Measurements from ENCODE around the gene SCAMP4. TPM values are rescaled to one million over a fixed set of nuclear protein-coding genes. Genes with fewer than 3 reads are reported as not detected.

Gene SCAMP4
- total and polyA plus RNA-seq, 2 of the 13 experiments (the other 11 are each of a cell fraction or from before 2014, with no cell fraction given): 10.7 to 13.7 TPM

DNA sequence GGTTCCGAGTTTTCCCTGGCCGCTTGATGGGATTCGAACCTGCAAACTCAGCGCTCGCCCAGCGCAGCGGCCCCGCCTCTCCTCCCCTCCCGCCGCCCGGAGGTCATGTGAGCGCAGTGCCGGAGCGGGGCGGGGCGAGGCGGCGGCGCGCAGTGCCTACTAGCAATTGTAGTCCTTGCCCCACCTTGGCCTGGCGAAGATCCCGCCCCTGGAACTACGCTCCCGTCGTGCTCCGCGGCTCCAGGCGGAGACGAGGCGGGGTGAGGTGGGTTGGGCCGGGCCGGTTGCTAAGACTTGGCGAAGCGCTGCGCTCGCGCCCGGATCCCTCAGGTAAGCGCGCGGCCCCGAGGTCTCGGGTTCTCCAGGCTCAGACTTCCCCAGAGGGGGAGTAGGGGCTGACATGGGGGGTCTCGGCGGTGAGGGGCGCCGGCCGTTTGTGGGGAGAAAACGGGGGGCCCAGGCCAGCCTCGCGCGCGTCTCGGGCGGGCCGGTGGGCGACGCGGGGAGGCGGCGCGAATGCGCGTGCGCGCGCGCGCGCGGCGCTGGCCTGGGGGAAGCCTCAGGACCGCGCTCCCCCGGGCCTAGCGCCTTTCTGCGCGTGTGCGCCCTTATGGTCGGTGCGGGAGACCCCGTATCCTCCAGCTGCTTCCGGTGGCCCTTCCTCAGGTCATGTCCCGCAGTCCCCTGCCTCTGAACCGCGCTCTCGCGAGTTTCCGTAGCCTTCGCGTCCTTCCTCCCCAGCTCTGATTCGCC is at the start of gene SCAMP4, which contains the start of gene ADAT3 (continued):
- TF ChIP-seq, protein P1, sequence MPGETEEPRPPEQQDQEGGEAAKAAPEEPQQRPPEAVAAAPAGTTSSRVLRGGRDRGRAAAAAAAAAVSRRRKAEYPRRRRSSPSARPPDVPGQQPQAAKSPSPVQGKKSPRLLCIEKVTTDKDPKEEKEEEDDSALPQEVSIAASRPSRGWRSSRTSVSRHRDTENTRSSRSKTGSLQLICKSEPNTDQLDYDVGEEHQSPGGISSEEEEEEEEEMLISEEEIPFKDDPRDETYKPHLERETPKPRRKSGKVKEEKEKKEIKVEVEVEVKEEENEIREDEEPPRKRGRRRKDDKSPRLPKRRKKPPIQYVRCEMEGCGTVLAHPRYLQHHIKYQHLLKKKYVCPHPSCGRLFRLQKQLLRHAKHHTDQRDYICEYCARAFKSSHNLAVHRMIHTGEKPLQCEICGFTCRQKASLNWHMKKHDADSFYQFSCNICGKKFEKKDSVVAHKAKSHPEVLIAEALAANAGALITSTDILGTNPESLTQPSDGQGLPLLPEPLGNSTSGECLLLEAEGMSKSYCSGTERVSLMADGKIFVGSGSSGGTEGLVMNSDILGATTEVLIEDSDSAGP (CRISPR knock-in tag; IDR thresholded peaks at IDR 0.05; ENCODE audit: borderline replicate concordance): peak; percentile 60
- TF ChIP-seq KLF9 (CRISPR knock-in tag; IDR thresholded peaks at IDR 0.05; ENCODE audit: low read depth) (no peak), CREBL2 (CRISPR knock-in tag; IDR thresholded peaks at IDR 0.05; ENCODE audit: borderline replicate concordance) (no peak; the same call in 1 of the 2 replicates), ZNF546 (CRISPR knock-in tag; conservative IDR thresholded peaks at IDR 0.05) (no peak), FOXO1 (CRISPR knock-in tag; IDR thresholded peaks at IDR 0.05) (no peak), ZNF564 (CRISPR knock-in tag; IDR thresholded peaks at IDR 0.05) (no peak), PHB2 (IDR thresholded peaks at IDR 0.05; ENCODE audit: partially characterized antibody) (no peak), ZNF282 (IDR thresholded peaks at IDR 0.05; ENCODE audit: partially characterized antibody) (no peak), ZNF263 (CRISPR knock-in tag; IDR thresholded peaks at IDR 0.05) (peak; percentile 61; the same call in 1 of the 2 replicates), ZNF317 (CRISPR knock-in tag; IDR thresholded peaks at IDR 0.05) (no peak; the same call in 1 of the 2 replicates), MTA1 (CRISPR knock-in tag; IDR thresholded peaks at IDR 0.05; ENCODE audit: borderline replicate concordance) (peak; percentile 72; the same call in 1 of the 2 replicates), CEBPG (CRISPR knock-in tag; IDR thresholded peaks at IDR 0.05) (no peak), RBFOX2 (IDR thresholded peaks at IDR 0.05; ENCODE audit: low read depth, low read length) (peak; percentile 96), RAD51 (IDR thresholded peaks at IDR 0.05; ENCODE audit: borderline replicate concordance) (peak; percentile 58; the same call in 1 of the 2 replicates)
- TF ChIP-seq, protein P2, sequence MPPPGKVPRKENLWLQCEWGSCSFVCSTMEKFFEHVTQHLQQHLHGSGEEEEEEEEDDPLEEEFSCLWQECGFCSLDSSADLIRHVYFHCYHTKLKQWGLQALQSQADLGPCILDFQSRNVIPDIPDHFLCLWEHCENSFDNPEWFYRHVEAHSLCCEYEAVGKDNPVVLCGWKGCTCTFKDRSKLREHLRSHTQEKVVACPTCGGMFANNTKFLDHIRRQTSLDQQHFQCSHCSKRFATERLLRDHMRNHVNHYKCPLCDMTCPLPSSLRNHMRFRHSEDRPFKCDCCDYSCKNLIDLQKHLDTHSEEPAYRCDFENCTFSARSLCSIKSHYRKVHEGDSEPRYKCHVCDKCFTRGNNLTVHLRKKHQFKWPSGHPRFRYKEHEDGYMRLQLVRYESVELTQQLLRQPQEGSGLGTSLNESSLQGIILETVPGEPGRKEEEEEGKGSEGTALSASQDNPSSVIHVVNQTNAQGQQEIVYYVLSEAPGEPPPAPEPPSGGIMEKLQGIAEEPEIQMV (CRISPR knock-in tag; IDR thresholded peaks at IDR 0.05; ENCODE audit: low read depth): no peak
- TF ChIP-seq, protein P3, sequence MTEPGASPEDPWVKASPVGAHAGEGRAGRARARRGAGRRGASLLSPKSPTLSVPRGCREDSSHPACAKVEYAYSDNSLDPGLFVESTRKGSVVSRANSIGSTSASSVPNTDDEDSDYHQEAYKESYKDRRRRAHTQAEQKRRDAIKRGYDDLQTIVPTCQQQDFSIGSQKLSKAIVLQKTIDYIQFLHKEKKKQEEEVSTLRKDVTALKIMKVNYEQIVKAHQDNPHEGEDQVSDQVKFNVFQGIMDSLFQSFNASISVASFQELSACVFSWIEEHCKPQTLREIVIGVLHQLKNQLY (CRISPR knock-in tag; IDR thresholded peaks at IDR 0.05): peak; percentile 47; the same call in 1 of the 2 replicates
- TF ChIP-seq, protein P4, sequence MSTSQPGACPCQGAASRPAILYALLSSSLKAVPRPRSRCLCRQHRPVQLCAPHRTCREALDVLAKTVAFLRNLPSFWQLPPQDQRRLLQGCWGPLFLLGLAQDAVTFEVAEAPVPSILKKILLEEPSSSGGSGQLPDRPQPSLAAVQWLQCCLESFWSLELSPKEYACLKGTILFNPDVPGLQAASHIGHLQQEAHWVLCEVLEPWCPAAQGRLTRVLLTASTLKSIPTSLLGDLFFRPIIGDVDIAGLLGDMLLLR (CRISPR knock-in tag; IDR thresholded peaks at IDR 0.05): no peak
- TF ChIP-seq, protein P5, sequence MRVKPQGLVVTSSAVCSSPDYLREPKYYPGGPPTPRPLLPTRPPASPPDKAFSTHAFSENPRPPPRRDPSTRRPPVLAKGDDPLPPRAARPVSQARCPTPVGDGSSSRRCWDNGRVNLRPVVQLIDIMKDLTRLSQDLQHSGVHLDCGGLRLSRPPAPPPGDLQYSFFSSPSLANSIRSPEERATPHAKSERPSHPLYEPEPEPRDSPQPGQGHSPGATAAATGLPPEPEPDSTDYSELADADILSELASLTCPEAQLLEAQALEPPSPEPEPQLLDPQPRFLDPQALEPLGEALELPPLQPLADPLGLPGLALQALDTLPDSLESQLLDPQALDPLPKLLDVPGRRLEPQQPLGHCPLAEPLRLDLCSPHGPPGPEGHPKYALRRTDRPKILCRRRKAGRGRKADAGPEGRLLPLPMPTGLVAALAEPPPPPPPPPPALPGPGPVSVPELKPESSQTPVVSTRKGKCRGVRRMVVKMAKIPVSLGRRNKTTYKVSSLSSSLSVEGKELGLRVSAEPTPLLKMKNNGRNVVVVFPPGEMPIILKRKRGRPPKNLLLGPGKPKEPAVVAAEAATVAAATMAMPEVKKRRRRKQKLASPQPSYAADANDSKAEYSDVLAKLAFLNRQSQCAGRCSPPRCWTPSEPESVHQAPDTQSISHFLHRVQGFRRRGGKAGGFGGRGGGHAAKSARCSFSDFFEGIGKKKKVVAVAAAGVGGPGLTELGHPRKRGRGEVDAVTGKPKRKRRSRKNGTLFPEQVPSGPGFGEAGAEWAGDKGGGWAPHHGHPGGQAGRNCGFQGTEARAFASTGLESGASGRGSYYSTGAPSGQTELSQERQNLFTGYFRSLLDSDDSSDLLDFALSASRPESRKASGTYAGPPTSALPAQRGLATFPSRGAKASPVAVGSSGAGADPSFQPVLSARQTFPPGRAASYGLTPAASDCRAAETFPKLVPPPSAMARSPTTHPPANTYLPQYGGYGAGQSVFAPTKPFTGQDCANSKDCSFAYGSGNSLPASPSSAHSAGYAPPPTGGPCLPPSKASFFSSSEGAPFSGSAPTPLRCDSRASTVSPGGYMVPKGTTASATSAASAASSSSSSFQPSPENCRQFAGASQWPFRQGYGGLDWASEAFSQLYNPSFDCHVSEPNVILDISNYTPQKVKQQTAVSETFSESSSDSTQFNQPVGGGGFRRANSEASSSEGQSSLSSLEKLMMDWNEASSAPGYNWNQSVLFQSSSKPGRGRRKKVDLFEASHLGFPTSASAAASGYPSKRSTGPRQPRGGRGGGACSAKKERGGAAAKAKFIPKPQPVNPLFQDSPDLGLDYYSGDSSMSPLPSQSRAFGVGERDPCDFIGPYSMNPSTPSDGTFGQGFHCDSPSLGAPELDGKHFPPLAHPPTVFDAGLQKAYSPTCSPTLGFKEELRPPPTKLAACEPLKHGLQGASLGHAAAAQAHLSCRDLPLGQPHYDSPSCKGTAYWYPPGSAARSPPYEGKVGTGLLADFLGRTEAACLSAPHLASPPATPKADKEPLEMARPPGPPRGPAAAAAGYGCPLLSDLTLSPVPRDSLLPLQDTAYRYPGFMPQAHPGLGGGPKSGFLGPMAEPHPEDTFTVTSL (CRISPR knock-in tag; IDR thresholded peaks at IDR 0.05; ENCODE audit: borderline replicate concordance): no peak
- TF ChIP-seq, protein P6, sequence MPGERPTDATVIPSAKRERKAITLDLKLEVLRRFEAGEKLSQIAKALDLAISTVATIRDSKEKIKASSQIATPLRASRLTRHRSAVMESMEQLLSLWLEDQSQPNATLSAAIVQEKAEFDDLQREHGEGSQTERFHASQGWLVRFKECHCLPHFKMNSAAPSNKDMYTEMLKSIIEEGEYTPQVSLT (CRISPR knock-in tag; IDR thresholded peaks at IDR 0.05; ENCODE audit: borderline replicate concordance, low read depth): no peak

All from HepG2 (cell line).